ENCODE data around the gene ATF3.

ATF3 gene

GRCh38 chr1:212594640-212595039, 13.9 kb upstream of the ATF3 start:
- FAIRE-seq (no peak), DNase-seq (ENCODE audit: insufficient read length, low spot score) (no peak)
- no peak for TF ChIP-seq CTCF (IDR thresholded peaks at IDR 0.05; ENCODE audit: insufficient read depth, missing control alignments)

DNA sequence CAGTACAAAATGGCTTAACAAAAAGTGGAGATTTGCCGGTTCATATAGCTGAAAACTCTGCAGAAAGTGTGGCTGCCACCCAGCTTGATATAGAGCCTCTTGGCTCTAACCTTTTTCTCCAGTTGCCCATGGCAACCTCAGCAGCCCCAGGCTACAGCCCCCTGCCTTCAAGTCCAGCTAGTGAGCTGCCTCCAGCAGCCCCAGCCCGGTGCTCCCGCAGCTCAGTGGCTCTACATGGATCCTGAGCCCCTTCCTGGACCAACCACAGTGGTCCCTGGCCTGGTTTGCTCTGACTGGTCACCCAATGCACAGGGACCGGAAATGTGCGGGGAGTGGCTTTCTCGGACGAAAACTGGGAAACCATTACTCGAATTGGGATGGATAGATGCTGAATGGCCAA, 13.3 kb upstream of the ATF3 start:
- FAIRE-seq (no peak), DNase-seq (ENCODE audit: insufficient read length, low spot score) (no peak)
- no peak for TF ChIP-seq CTCF (IDR thresholded peaks at IDR 0.05; ENCODE audit: insufficient read depth, missing control alignments)

- DNase-seq (ENCODE audit: insufficient read length, low spot score) (no peak), FAIRE-seq (no peak)
- TF ChIP-seq CTCF (IDR thresholded peaks at IDR 0.05; ENCODE audit: insufficient read depth, missing control alignments): no peak
Observed at GRCh38 chr1:212595787-212596714, 12.5 kb upstream of the ATF3 start.

- DNase-seq (ENCODE audit: insufficient read length, low spot score): no peak
- no peak for FAIRE-seq
Observed at GRCh38 chr1:212596798-212597197, 11.8 kb upstream of the ATF3 start.

DNA sequence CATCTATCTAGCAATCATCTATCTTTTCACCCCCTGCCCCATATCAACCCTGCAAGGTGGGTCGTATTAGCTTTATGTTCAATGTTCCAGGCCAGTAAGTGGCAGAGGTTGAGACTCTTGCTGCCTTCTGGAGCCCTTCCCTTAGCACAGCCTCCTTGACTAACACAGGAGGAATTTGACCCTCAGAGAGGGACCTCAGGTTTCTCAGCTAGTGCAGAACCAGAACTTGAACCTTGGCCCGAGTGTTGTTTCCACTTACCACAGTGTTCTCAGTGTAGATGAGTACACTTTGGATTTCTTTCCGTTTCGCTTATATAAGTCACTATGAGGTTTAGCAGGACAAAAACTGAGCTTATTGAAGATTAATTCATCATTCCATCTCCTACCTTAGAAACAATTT, 11.1 kb upstream of the ATF3 start:
- DNase-seq (ENCODE audit: insufficient read length, low spot score): no peak
- TF ChIP-seq CTCF (IDR thresholded peaks at IDR 0.05; ENCODE audit: insufficient read depth, missing control alignments): no peak
- FAIRE-seq: no peak

More at GRCh38 chr1:212596798-212597197, 11.8 kb upstream of the ATF3 start:
- TF ChIP-seq CTCF (IDR thresholded peaks at IDR 0.05; ENCODE audit: insufficient read depth, missing control alignments): no peak

DNA sequence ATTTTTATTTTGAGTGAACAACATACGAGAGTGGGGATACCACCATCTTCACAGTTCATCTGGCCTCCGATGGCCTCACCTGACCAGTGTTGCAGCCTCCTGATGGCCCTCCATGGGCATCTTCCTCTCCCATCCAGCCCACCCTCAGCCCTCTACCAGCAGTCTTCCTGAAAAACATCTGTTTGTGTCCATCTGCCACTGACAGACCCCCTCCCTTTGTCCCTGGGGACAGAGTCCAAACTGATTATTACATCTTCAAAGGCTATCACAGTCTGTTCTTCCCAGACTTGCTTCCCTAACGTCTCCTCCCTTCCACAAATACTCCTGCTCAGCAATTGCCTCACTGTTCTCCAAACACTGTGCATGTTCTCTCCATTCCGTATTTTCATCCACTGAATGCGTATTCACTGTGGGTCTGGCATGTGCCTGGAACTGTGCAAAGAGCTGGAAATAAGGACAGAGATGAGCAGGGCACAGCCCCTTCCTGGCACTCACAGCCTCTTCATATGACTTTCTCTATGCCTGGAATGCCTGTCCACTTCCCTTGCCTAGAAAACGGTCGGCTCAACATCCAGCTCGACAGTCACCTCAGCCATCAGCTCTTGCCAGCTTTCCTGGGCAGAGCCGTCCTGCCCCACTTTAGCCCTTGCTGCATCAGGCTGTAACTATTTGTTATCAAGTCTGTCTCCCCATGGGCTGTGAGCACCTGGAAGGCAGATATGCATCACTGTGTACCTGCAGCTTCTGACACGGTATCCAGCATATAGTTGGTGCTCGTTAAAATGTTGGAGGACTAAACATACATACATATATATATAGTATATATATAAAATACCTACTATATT, 8.3 kb upstream of the ATF3 start:
- no peak for TF ChIP-seq CTCF (IDR thresholded peaks at IDR 0.05; ENCODE audit: insufficient read depth, missing control alignments)
- DNase-seq (ENCODE audit: insufficient read length, low spot score) (no peak), FAIRE-seq (no peak)

All from D721Med (cell line).